Left forelimb (tissue), 1 donor: ENCODE results near the gene SMAD4.
"Not testable (repeated sequence)": the region's sequence is repeated elsewhere in the genome, so short reads cannot be mapped to it uniquely, and the experiment has no call there.

Experiments
- DNase-seq: peaks from one replicate; pipeline ENCODE4 v3.0.0-alpha.2; 2018; ENCODE audit warnings: low spot score

SMAD4 gene

GRCh38 chr18:51111633-51112355, 81.8 kb downstream of the SMAD4 start:
- DNase-seq: not testable (repeated sequence)

- not testable (repeated sequence) for DNase-seq
Measured at GRCh38 chr18:51116996-51117395, 87.0 kb downstream of the SMAD4 start.

GRCh38 chr18:51119561-51119960, 89.5 kb downstream of the SMAD4 start:
- DNase-seq: not testable (repeated sequence)

- not testable (repeated sequence) for DNase-seq
Measured at GRCh38 chr18:51119976-51120375, 90.0 kb downstream of the SMAD4 start.

GRCh38 chr18:51120809-51121596, 91.0 kb downstream of the SMAD4 start:
- no peak for DNase-seq

- no peak for DNase-seq
Measured at GRCh38 chr18:51121597-51121857, 91.5 kb downstream of the SMAD4 start.

- DNase-seq: no peak
Measured at GRCh38 chr18:51122266-51123045, 92.4 kb downstream of the SMAD4 start.

GRCh38 chr18:51123046-51123395, 93.0 kb downstream of the SMAD4 start:
- DNase-seq: no peak

GRCh38 chr18:51123481-51123880, 93.5 kb downstream of the SMAD4 start:
- DNase-seq: no peak

- no peak for DNase-seq
Measured at GRCh38 chr18:51123936-51124486, 94.0 kb downstream of the SMAD4 start.

- DNase-seq: no peak
Measured at GRCh38 chr18:51125976-51126375, 96.0 kb downstream of the SMAD4 start.

GRCh38 chr18:51127664-51128063, 97.7 kb downstream of the SMAD4 start:
- DNase-seq: no peak

GRCh38 chr18:51128533-51128932, 98.5 kb downstream of the SMAD4 start:
- no peak for DNase-seq

GRCh38 chr18:51132256-51132935, 102.4 kb downstream of the SMAD4 start:
- no peak for DNase-seq

- DNase-seq: no peak
Measured at GRCh38 chr18:51133580-51134160, 103.7 kb downstream of the SMAD4 start.
